OCI-LY7 (cell line): ENCODE data around the gene DNA2. TPM values are rescaled to one million over a fixed set of nuclear protein-coding genes. Genes with fewer than 3 reads are reported as not detected.

Experiments
- BruUV-seq: library from RNA; stranded (reverse); fragments of 400-500 nt; replicated peaks from 2 replicates; lab custom pipeline; 2021; lab: Mats Ljungman, UMichigan
- CTCF ChIA-PET: fragments of 300-600 bp; sonication (Branson Sonifier 250); formaldehyde crosslinking; loops from one replicate; lab custom pipeline; 2022; ENCODE audit warnings: antibody characterized with exemption; ENCODE audit not compliant: unreplicated experiment; lab: Charles Lee
- POLR2A ChIA-PET: fragments of 300-600 bp; sonication (Branson Sonifier 250); formaldehyde crosslinking; loops from one replicate; lab custom pipeline; 2022; ENCODE audit warnings: antibody characterized with exemption; lab: Charles Lee
- DNase-seq: peaks from one replicate; pipeline ENCODE4 v3.0.0-alpha.2; 2015; ENCODE audit warnings: low spot score
- H2AFZ ChIP-seq: fragments of 200-600 bp; sonication (generic), shearing (Covaris generic); 2 replicates; pipeline ENCODE4 v1.6.1; 2014; ENCODE audit warnings: mild to moderate bottlenecking, antibody characterized with exemption, low read length, moderate library complexity
- H3K27ac ChIP-seq: fragments of 200-600 bp; sonication (generic); 2 replicates; pipeline ENCODE4 v1.5.1; 2014; ENCODE audit warnings: mixed run types, low read depth, mild to moderate bottlenecking, moderate library complexity, low read length, inconsistent platforms; ENCODE audit not compliant: poor library complexity, severe bottlenecking
- H3K36me3 ChIP-seq: fragments of 200-600 bp; sonication (generic); 2 replicates; pipeline ENCODE4 v1.6.1; 2014; ENCODE audit warnings: mild to moderate bottlenecking, antibody characterized with exemption, low read length, moderate library complexity, mixed read lengths; ENCODE audit not compliant: insufficient read depth
- H3K4me1 ChIP-seq: fragments of 200-600 bp; sonication (generic); 2 replicates; pipeline ENCODE4 v1.5.1; 2014; ENCODE audit warnings: mild to moderate bottlenecking, low read length; ENCODE audit not compliant: insufficient read depth, poor library complexity, severe bottlenecking
- H3K4me2 ChIP-seq: fragments of 200-600 bp; sonication (generic); 2 replicates; pipeline ENCODE4 v1.6.1; 2014; ENCODE audit warnings: mild to moderate bottlenecking, low read length
- H3K4me3 ChIP-seq: fragments of 200-600 bp; sonication (generic); 2 replicates; pipeline ENCODE4 v1.5.1; 2014; ENCODE audit warnings: mild to moderate bottlenecking, low read depth, low read length; ENCODE audit not compliant: poor library complexity, severe bottlenecking
- H3K79me2 ChIP-seq: fragments of 200-600 bp; sonication (generic); 2 replicates; pipeline ENCODE4 v1.6.1; 2016; ENCODE audit warnings: low read depth, mild to moderate bottlenecking, low read length, moderate library complexity, mixed read lengths; ENCODE audit not compliant: insufficient read depth
- H3K9me2 ChIP-seq: fragments of 200-600 bp; sonication (generic); 2 replicates; pipeline ENCODE4 v1.6.1; 2016; ENCODE audit warnings: mild to moderate bottlenecking, low read length, mixed read lengths; ENCODE audit not compliant: insufficient read depth
- H3K9me3 ChIP-seq: fragments of 200-600 bp; sonication (generic); 2 replicates; pipeline ENCODE4 v1.6.1; 2014; ENCODE audit warnings: mild to moderate bottlenecking, mixed run types, low read length, mixed read lengths
- H4K20me1 ChIP-seq: fragments of 200-600 bp; sonication (generic); 2 replicates; pipeline ENCODE4 v1.6.1; 2014; ENCODE audit warnings: mild to moderate bottlenecking, antibody characterized with exemption, low read length, moderate library complexity, mixed read lengths; ENCODE audit not compliant: insufficient read depth
- CTCF ChIP-seq: fragments of 200-600 bp; sonication (generic); conservative IDR thresholded peaks from 2 replicates; pipeline ENCODE4 v1.5.1; 2014; ENCODE audit warnings: mild to moderate bottlenecking, antibody characterized with exemption, low read length, moderate library complexity, mixed read lengths
- EZH2phosphoT487 ChIP-seq: fragments of 200-600 bp; sonication (generic); IDR thresholded peaks from 2 replicates; pipeline ENCODE4 v1.6.1; 2018; ENCODE audit warnings: low read depth, borderline replicate concordance, mild to moderate bottlenecking, mixed run types, antibody characterized with exemption, low read length, moderate library complexity, mixed read lengths
- intact Hi-C: fragments of 100-400 bp; cut with micrococcal nuclease; formaldehyde crosslinking; loops from one replicate; pipeline ENCODE4 v1.10.0; 2022; ENCODE audit not compliant: unreplicated experiment
- total RNA-seq, 2 experiments: library from RNA; depleted of rRNA in 1 of 2; stranded (reverse); fragments of >200 nt in 1 of 2; shearing (Covaris generic) in 1 of 2; gene quantifications; 2 replicates each; pipeline ENCODE4 v1.2.3, GENCODE V29; 2014 to 2022

DNA2 gene
- total RNA-seq, 2 experiments from 2014 or later, result 42.1 to 51.2 TPM

- intact Hi-C loops, result no loop called here
- Histone ChIP-seq H3K27ac (no peak overlapping the region), H2AFZ (no peak overlapping the region), H4K20me1 (no peaks in the 10 kb centered on the region), H3K4me2 (no peak overlapping the region), H3K9me2 (no peaks in the 10 kb centered on the region), H3K9me3 (no peaks in the 10 kb centered on the region), H3K4me3 (no peak overlapping the region), H3K36me3 (peaks cover 77% of the 10 kb centered on the region), H3K79me2 (no peaks in the 10 kb centered on the region), H3K4me1 (no peaks in the 10 kb centered on the region)
- POLR2A ChIA-PET, result no interaction called here
- no peak for DNase-seq
- CTCF ChIA-PET, result no interaction called here
- no peak for TF ChIP-seq EZH2phosphoT487
- no peak for TF ChIP-seq CTCF
- no TSS peak for BruUV-seq
Observed at GRCh38 chr10:68435803-68436202, 36.0 kb downstream of the DNA2 start.

- no peaks in the 10 kb centered on the region for H4K20me1 ChIP-seq
- BruUV-seq, result no TSS peak
- no peaks in the 10 kb centered on the region for H3K4me1 ChIP-seq
- no peak overlapping the region for H2AFZ ChIP-seq
- no peaks in the 10 kb centered on the region for H3K9me3 ChIP-seq
- H3K4me2 ChIP-seq, result no peak overlapping the region
- no peak overlapping the region for H3K4me3 ChIP-seq
- CTCF ChIA-PET, result no interaction called here
- DNase-seq, result no peak
- intact Hi-C loops, result no loop called here
- H3K79me2 ChIP-seq, result no peaks in the 10 kb centered on the region
- POLR2A ChIA-PET, result interaction anchor here (0.5 kb wide), 1 partner anchor 588 kb away, joined by 3 read pairs; no protein-coding TSS in a partner anchor
- no peak overlapping the region for H3K27ac ChIP-seq
- H3K9me2 ChIP-seq, result no peaks in the 10 kb centered on the region
- peaks cover 79% of the 10 kb centered on the region for H3K36me3 ChIP-seq
- TF ChIP-seq CTCF (no peak), EZH2phosphoT487 (no peak)
Observed at GRCh38 chr10:68434657-68435056, 37.1 kb downstream of the DNA2 start.

- no peak overlapping the region for H3K4me3 ChIP-seq
- no peaks in the 10 kb centered on the region for H3K4me1 ChIP-seq
- ChIA-PET POLR2A (interaction anchor here (0.9 kb wide), 1 partner anchor 510 kb away, joined by 4 read pairs; no protein-coding TSS in a partner anchor), CTCF (no interaction called here)
- no peaks in the 10 kb centered on the region for H3K79me2 ChIP-seq
- intact Hi-C loops, result no loop called here
- no peaks in the 10 kb centered on the region for H3K9me2 ChIP-seq
- H4K20me1 ChIP-seq, result no peaks in the 10 kb centered on the region
- H3K4me2 ChIP-seq, result no peak overlapping the region
- no peak overlapping the region for H2AFZ ChIP-seq
- H3K9me3 ChIP-seq, result no peaks in the 10 kb centered on the region
- TF ChIP-seq EZH2phosphoT487 (no peak), CTCF (no peak)
- no peak for DNase-seq
- H3K27ac ChIP-seq, result no peak overlapping the region
- TSS peak; percentile 39 for BruUV-seq
- H3K36me3 ChIP-seq, result peaks cover 73% of the 10 kb centered on the region
Observed at GRCh38 chr10:68428396-68429104, 43.2 kb downstream of the DNA2 start.
